ENCODE data around the gene GRAMD1C.

GRCh38 chr3:113952921-113953320, 114.3 kb downstream of the GRAMD1C start:
- TF ChIP-seq, protein P1, sequence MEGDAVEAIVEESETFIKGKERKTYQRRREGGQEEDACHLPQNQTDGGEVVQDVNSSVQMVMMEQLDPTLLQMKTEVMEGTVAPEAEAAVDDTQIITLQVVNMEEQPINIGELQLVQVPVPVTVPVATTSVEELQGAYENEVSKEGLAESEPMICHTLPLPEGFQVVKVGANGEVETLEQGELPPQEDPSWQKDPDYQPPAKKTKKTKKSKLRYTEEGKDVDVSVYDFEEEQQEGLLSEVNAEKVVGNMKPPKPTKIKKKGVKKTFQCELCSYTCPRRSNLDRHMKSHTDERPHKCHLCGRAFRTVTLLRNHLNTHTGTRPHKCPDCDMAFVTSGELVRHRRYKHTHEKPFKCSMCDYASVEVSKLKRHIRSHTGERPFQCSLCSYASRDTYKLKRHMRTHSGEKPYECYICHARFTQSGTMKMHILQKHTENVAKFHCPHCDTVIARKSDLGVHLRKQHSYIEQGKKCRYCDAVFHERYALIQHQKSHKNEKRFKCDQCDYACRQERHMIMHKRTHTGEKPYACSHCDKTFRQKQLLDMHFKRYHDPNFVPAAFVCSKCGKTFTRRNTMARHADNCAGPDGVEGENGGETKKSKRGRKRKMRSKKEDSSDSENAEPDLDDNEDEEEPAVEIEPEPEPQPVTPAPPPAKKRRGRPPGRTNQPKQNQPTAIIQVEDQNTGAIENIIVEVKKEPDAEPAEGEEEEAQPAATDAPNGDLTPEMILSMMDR (IDR thresholded peaks at IDR 0.05) = no peak
- no peak for TF ChIP-seq ZFX (IDR thresholded peaks at IDR 0.05; ENCODE audit: borderline replicate concordance)

Data from 22Rv1 (cell line).